Fibroblast of the aortic adventitia (primary cell): Measurements from ENCODE around the gene ZNF527. TPM values are rescaled to one million over a fixed set of nuclear protein-coding genes. Genes with fewer than 3 reads are reported as not detected.
"Not testable (repeated sequence)": the region's sequence is repeated elsewhere in the genome, so short reads cannot be mapped to it uniquely, and the experiment has no call there.

Source experiments
- DNase-seq: peaks from one replicate; pipeline ENCODE4 v3.0.0-alpha.2; 2010; ENCODE audit warnings: low read depth
- H3K4me3 ChIP-seq: 2 replicates; pipeline ENCODE4 v1.5.1; 2011; ENCODE audit warnings: low read depth, mild to moderate bottlenecking, control low read depth, low read length, moderate library complexity
- CTCF ChIP-seq: IDR thresholded peaks from 2 replicates; pipeline ENCODE4 v1.5.1; 2011; ENCODE audit warnings: mild to moderate bottlenecking, low read length, control low read depth, inconsistent platforms; ENCODE audit not compliant: insufficient read depth
- total RNA-seq: library from RNA; depleted of rRNA; stranded (reverse); fragments of >200 nt; gene quantifications from 2 replicates; pipeline ENCODE4 v1.2.3, GENCODE V29; 2012; ENCODE audit warnings: low replicate concordance

Gene ZNF527
- total RNA-seq, 1 donor: 6.8 TPM

GRCh38 chr19:37389234-37389633 is 18.3 kb downstream of the ZNF527 start:
- no peak overlapping the region for H3K4me3 ChIP-seq
- no peak for TF ChIP-seq CTCF
- no peak for DNase-seq

GRCh38 chr19:37391399-37391798 is 20.5 kb downstream of the ZNF527 start:
- not testable (repeated sequence) for DNase-seq, H3K4me3 ChIP-seq

- DNase-seq: no peak
- no peak for TF ChIP-seq CTCF
- H3K4me3 ChIP-seq: no peak overlapping the region
Measured at GRCh38 chr19:37401078-37401477, 30.2 kb downstream of the ZNF527 start.

GRCh38 chr19:37403403-37403802 is 32.5 kb downstream of the ZNF527 start:
- no peak overlapping the region for H3K4me3 ChIP-seq
- TF ChIP-seq CTCF: no peak
- no peak for DNase-seq

GRCh38 chr19:37406140-37406846 is 35.4 kb downstream of the ZNF527 start:
- not testable (repeated sequence) for DNase-seq, H3K4me3 ChIP-seq

- no peak overlapping the region for H3K4me3 ChIP-seq
- DNase-seq: no peak
- no peak for TF ChIP-seq CTCF
Measured at GRCh38 chr19:37412700-37413099, 41.8 kb downstream of the ZNF527 start.

GRCh38 chr19:37413313-37414084 is 42.6 kb downstream of the ZNF527 start:
- no peak overlapping the region for H3K4me3 ChIP-seq
- peak; percentile 11 for DNase-seq
- no peak for TF ChIP-seq CTCF

Other genes with a start within 250 kb of the ZNF527 start
- gene ZNF585A, start 198.4 kb upstream of the ZNF527 start, total RNA-seq: 9.1 and 13.4 TPM in 2 replicates
- 11.0 and 20.1 TPM in 2 replicates for gene ZNF585B, start 160.6 kb upstream of the ZNF527 start, total RNA-seq
- 7.8 and 16.7 TPM in 2 replicates for gene ZNF383, start 152.9 kb upstream of the ZNF527 start, total RNA-seq
- 7.3 and 8.4 TPM in 2 replicates for gene ZNF569, start 96.3 kb downstream of the ZNF527 start, total RNA-seq
- 8.4 and 24.9 TPM in 2 replicates for gene ZNF570, start 98.3 kb downstream of the ZNF527 start, total RNA-seq
- gene ZNF793, start 135.8 kb downstream of the ZNF527 start, total RNA-seq: 0.27 and 2.9 TPM in 2 replicates
- 2.5 and 5.2 TPM in 2 replicates for gene ZNF571, start 223.7 kb downstream of the ZNF527 start, total RNA-seq
- gene ZNF540, start 223.8 kb downstream of the ZNF527 start, total RNA-seq: 0.36 and 2.1 TPM in 2 replicates